ENCODE results near the gene WDFY2.
A peak's percentile ranks its signal among the peaks of the same experiment; 100 is the strongest.

WDFY2 gene

DNA sequence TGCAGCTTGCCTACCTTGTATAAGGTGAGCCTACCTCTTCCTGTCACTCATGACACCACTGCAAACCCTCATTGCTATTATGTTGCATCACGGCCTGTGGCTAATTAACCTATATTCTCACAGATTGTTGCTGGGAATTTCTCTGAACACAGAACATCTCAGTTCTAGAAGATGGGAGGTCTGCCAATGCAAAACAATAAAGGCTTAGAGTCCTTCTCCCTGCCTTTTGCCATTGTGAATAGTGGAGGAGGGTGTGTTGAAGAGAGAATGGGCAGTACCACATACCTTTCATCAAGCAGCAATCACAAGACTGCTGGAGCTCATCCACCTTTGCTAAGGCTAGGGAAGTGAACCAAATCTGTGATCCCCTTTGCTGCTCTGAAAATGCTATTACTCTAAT lies 34.4 kb downstream of the WDFY2 start:
- peaks cover 7 to 10% of the 10 kb centered on the region in 2 experiments for H3K4me1 ChIP-seq (ENCODE audit: control insufficient read depth in 1 of 2, insufficient read depth in 1 of 2, low read depth in 1 of 2, low read length in 1 of 2)
- no peaks in the 10 kb centered on the region for H3K27me3 ChIP-seq
- no peaks in the 10 kb centered on the region for H3K9me3 ChIP-seq
- H3K27ac ChIP-seq = no peak overlapping the region
- TF ChIP-seq, protein P1, sequence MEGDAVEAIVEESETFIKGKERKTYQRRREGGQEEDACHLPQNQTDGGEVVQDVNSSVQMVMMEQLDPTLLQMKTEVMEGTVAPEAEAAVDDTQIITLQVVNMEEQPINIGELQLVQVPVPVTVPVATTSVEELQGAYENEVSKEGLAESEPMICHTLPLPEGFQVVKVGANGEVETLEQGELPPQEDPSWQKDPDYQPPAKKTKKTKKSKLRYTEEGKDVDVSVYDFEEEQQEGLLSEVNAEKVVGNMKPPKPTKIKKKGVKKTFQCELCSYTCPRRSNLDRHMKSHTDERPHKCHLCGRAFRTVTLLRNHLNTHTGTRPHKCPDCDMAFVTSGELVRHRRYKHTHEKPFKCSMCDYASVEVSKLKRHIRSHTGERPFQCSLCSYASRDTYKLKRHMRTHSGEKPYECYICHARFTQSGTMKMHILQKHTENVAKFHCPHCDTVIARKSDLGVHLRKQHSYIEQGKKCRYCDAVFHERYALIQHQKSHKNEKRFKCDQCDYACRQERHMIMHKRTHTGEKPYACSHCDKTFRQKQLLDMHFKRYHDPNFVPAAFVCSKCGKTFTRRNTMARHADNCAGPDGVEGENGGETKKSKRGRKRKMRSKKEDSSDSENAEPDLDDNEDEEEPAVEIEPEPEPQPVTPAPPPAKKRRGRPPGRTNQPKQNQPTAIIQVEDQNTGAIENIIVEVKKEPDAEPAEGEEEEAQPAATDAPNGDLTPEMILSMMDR (IDR thresholded peaks at IDR 0.05) = no peak
- no peak overlapping the region for H3K4me3 ChIP-seq (ENCODE audit: low read depth in 1 of 2, low read length in 1 of 2)
- no peaks in the 10 kb centered on the region for H3K36me3 ChIP-seq

DNA sequence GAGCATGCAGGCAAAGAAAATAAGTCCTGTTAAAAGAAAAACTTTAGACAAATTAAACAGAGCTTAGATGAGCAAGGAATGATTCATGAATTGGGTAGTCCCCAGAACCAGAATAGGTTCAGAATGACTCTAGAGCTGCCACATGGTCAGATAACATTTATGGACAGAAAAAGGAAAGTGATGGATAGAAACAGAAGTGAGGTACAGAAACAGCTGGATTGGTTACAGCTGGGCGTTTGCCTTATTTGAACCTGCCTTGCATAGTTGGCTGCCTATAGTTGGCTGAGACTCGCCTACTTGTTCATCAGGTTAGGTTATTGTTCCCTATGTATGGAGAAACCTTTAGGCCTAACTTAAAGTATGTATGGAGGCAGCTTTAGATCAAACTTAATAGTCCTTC lies 35.4 kb downstream of the WDFY2 start:
- no peak overlapping the region for H3K4me3 ChIP-seq (ENCODE audit: low read depth in 1 of 2, low read length in 1 of 2)
- TF ChIP-seq, protein P1 (IDR thresholded peaks at IDR 0.05) = no peak
- H3K36me3 ChIP-seq = no peaks in the 10 kb centered on the region
- H3K27me3 ChIP-seq = no peaks in the 10 kb centered on the region
- no peaks in the 10 kb centered on the region for H3K9me3 ChIP-seq
- peaks cover 4 to 6% of the 10 kb centered on the region in 2 experiments for H3K4me1 ChIP-seq (ENCODE audit: control insufficient read depth in 1 of 2, insufficient read depth in 1 of 2, low read depth in 1 of 2, low read length in 1 of 2)
- no peak overlapping the region for H3K27ac ChIP-seq

DNA sequence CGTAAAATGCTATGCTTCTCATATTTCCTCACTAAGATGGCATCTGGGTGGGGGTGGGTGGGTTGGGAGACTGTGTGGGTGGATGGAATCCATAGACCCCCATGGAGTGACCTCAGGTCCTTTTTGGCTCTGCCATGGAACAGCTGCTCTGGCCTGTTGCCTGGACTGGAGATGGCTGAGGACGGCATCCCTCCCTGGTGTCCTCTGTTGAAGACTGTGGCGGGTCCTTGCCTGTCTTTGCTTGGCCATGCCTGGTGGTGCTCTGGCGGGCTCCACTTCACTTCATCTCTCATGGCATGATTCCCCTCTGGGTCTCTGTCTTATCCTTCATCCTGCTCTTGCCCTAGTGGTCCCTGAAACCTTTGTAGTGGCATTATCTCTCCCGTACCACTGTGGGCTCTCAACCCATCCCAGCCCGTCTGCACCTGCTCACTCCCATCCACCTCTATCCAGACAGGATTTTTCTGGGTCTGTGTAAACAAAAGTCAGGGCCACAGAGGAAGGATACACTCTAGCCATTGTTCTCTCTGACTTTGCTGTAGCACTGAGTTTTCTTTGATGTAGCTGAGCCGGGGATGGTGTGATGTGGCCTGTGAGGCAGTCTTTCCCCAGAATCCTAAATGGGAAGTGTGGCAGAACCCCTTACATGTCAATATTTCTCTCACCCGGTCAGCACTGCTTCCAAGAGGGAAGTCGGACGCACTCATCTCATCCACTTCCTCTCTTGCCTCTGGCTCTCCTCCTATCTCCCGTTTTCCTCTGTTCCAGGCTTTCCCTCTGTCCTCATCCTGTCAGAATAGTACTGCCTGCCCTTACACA lies 36.1 kb downstream of the WDFY2 start:
- Histone ChIP-seq H3K4me3 (ENCODE audit: low read depth in 1 of 2, low read length in 1 of 2) (no peak overlapping the region), H3K27me3 (no peaks in the 10 kb centered on the region), H3K36me3 (no peaks in the 10 kb centered on the region), H3K4me1 (ENCODE audit: control insufficient read depth in 1 of 2, insufficient read depth in 1 of 2, low read depth in 1 of 2, low read length in 1 of 2) (peaks cover 0 to 7% of the 10 kb centered on the region in 2 experiments), H3K27ac (peak overlapping the region; percentile 24), H3K9me3 (no peaks in the 10 kb centered on the region)
- TF ChIP-seq, protein P1 (IDR thresholded peaks at IDR 0.05) = no peak

GRCh38 chr13:51621602-51622001 lies 37.3 kb downstream of the WDFY2 start:
- Histone ChIP-seq H3K4me1 (ENCODE audit: control insufficient read depth in 1 of 2, insufficient read depth in 1 of 2, low read depth in 1 of 2, low read length in 1 of 2) (peaks cover 0 to 7% of the 10 kb centered on the region in 2 experiments), H3K36me3 (no peaks in the 10 kb centered on the region), H3K9me3 (no peaks in the 10 kb centered on the region), H3K27ac (no peak overlapping the region), H3K27me3 (no peaks in the 10 kb centered on the region), H3K4me3 (ENCODE audit: low read depth in 1 of 2, low read length in 1 of 2) (no peak overlapping the region)
- TF ChIP-seq, protein P1 (IDR thresholded peaks at IDR 0.05) = no peak

GRCh38 chr13:51623473-51623872 lies 39.2 kb downstream of the WDFY2 start:
- H3K27ac ChIP-seq = no peak overlapping the region
- H3K36me3 ChIP-seq = no peaks in the 10 kb centered on the region
- peaks cover 0 to 7% of the 10 kb centered on the region in 2 experiments for H3K4me1 ChIP-seq (ENCODE audit: control insufficient read depth in 1 of 2, insufficient read depth in 1 of 2, low read depth in 1 of 2, low read length in 1 of 2)
- H3K27me3 ChIP-seq = no peaks in the 10 kb centered on the region
- no peaks in the 10 kb centered on the region for H3K9me3 ChIP-seq
- TF ChIP-seq, protein P1 (IDR thresholded peaks at IDR 0.05) = no peak
- H3K4me3 ChIP-seq (ENCODE audit: low read depth in 1 of 2, low read length in 1 of 2) = no peak overlapping the region
